Heart right ventricle (tissue), 16 donors: Measurements from ENCODE around the gene ROR2. TPM values are rescaled to one million over a fixed set of nuclear protein-coding genes. Genes with fewer than 3 reads are reported as not detected.

Experiments
- ATAC-seq, 8 donors: fragments of 200-7000 bp; cut with Tn5 transposase; one replicate each; pipeline ENCODE4 v1.9.1; 2020; ENCODE audit warnings: mild to moderate bottlenecking in 8 of 8, moderate library complexity in 8 of 8, moderate number of reproducible peaks in 1 of 8
- DNase-seq, 2 donors: peaks; one replicate each; pipeline ENCODE4 v3.0.0-alpha.2; 2020
- H3K27ac ChIP-seq, 10 donors: fragments of 200-600 bp; sonication (generic) in 2 of 10; one replicate each; pipeline versions ENCODE4 v1.5.0 to v1.8.0; 2020 to 2022; ENCODE audit warnings: mild to moderate bottlenecking in 3 of 10
- H3K27me3 ChIP-seq, 7 donors: fragments of 200-600 bp; one replicate each; pipeline ENCODE4 v1.8.0; 2021 to 2022; ENCODE audit warnings: mild to moderate bottlenecking in 2 of 7
- H3K36me3 ChIP-seq, 9 donors: fragments of 200-600 bp; sonication (generic) in 1 of 9; one replicate each; pipeline versions ENCODE4 v1.5.0 to v1.8.0; 2020 to 2022; ENCODE audit warnings: mild to moderate bottlenecking in 2 of 9
- H3K4me1 ChIP-seq, 9 donors: fragments of 200-600 bp; sonication (generic) in 1 of 9; one replicate each; pipeline versions ENCODE4 v1.5.0 to v1.8.0; 2020 to 2022; ENCODE audit warnings: mild to moderate bottlenecking in 4 of 9
- H3K4me3 ChIP-seq, 10 donors: fragments of 200-600 bp; sonication (generic) in 2 of 10; one replicate each; pipeline versions ENCODE4 v1.5.0 to v1.8.0; 2020 to 2022; ENCODE audit warnings: mild to moderate bottlenecking in 7 of 10, moderate library complexity in 2 of 10
- H3K9me3 ChIP-seq, 11 donors: fragments of 200-600 bp in 10 of 11; sonication (generic) in 2 of 11; one replicate each; pipeline versions ENCODE4 v1.5.0 to v1.8.0; 2013 to 2022; ENCODE audit warnings: mild to moderate bottlenecking in 2 of 11, control low read depth in 1 of 11, moderate library complexity in 1 of 11
- CTCF ChIP-seq, 9 donors: fragments of 200-600 bp; sonication (generic) in 2 of 9; IDR thresholded peaks; one replicate each; pipeline versions ENCODE4 v1.5.0 to v1.8.0; 2021 to 2022; ENCODE audit warnings: antibody characterized with exemption in 9 of 9, mild to moderate bottlenecking in 5 of 9, moderate library complexity in 1 of 9
- WGBS, 2 donors: extraction: QIAGEN DNeasy Blood & Tissue Kit; methylation state at CpG; one replicate each; pipeline ENCODE4 v1.1.7; 2013; ENCODE audit warnings: inconsistent platforms in 1 of 2; 5-methylcytosine and 5-hydroxymethylcytosine counted together
- intact Hi-C, 10 donors: fragments of 100-400 bp; cut with DNase I; formaldehyde crosslinking; loops; one replicate each; pipeline versions ENCODE4 v1.11.1 to v1.14.2; 2022
- polyA plus RNA-seq, 2 donors: library from polyadenylated mRNA; stranded (reverse); fragments of 200-250 nt; gene quantifications; one replicate each; pipeline ENCODE4 v1.2.3, GENCODE V29; 2013
- total RNA-seq, 10 donors: library from RNA; stranded (reverse); fragmentation: NEBNext Ultra II Directional in 3 of 10; extraction: Animal tissue kit (Norgen Biotek cat#: 25700) in 3 of 10; gene quantifications; one replicate each; pipeline versions ENCODE4 v1.2.1 to v1.2.4, GENCODE V29; 2021 to 2023
- donor health status: Arrhythmogenic right ventricular cardiomyopathy.
- donor health status: ischemic (EF 13 %, LVEDD 7.1; RV severe dilation, severe dysfunction).
- donor health status: healthy with polysubstance abuse.
- donor health status: DM: no; HTN: yes; CAD: no.
- donor health status: DM: no; HTN: no; CAD: no.
- donor health status: ischemic (EF 25% LVEDD 6.9; RV normal size, moderate dysfunction).
- donor health status: ischemic (EF 25% LVEDD 5.7; RV mildly dilated, moderate dysfunction).
- donor health status: healthy.
- donor health status: DM: yes; HTN: yes; CAD: no.
- donor health status: Ischemic cardiomyopathy.
- donor health status: ischemic (EF 35%, LVEDD 5.7; RV mildly dilated, moderate dysfunction).
- donor health status: nonischemic (EF 11% LVEDD 7.7; RV severe dilation, severe dysfunction).
- donor health status: DM: yes; HTN: yes; CAD: no.
- donor health status: PGD.
- donor health status: ischemic (EF 29% LVEDD 5.4; RV normal size, mild dysfunction).
- donor health status: nonischemic (EF 23%, LVEDD 6.1; RV moderate dilation, normal function).

The ROR2 gene
- total and polyA plus RNA-seq, 12 donors: 0.11 to 1.4 (median 0.47) TPM

- H3K27ac ChIP-seq: no peak overlapping the region
- no peak for TF ChIP-seq CTCF (IDR thresholded peaks at IDR 0.05)
- H3K27me3 ChIP-seq: peaks cover 0 to 38% (median 23%) of the 10 kb centered on the region in 7 donors
- no peaks in the 10 kb centered on the region for H3K9me3 ChIP-seq
- 32 to 52% methylated on average over 2 of the region's 2 CpGs for WGBS, 2 donors
- no peaks in the 10 kb centered on the region for H3K36me3 ChIP-seq
- DNase-seq (no peak), ATAC-seq (no peak)
- H3K4me3 ChIP-seq: no peak overlapping the region
- intact Hi-C loops: no loop called here
- no peaks in the 10 kb centered on the region for H3K4me1 ChIP-seq
Measured at GRCh38 chr9:91972711-91973110, 22.7 kb upstream of the ROR2 start.

- WGBS, 2 donors: 32 to 35% methylated on average over 4 of the region's 4 CpGs
- H3K4me3 ChIP-seq: no peak overlapping the region
- peaks cover 0 to 38% (median 23%) of the 10 kb centered on the region in 7 donors for H3K27me3 ChIP-seq
- TF ChIP-seq CTCF (IDR thresholded peaks at IDR 0.05): no peak
- DNase-seq: no peak
- H3K36me3 ChIP-seq: no peaks in the 10 kb centered on the region
- H3K4me1 ChIP-seq: no peaks in the 10 kb centered on the region
- no peak for ATAC-seq
- intact Hi-C loops: no loop called here
- H3K27ac ChIP-seq: no peak overlapping the region
- no peaks in the 10 kb centered on the region for H3K9me3 ChIP-seq
Measured at GRCh38 chr9:91972076-91972626, 22.1 kb upstream of the ROR2 start.

GRCh38 chr9:91967259-91967658 lies 17.2 kb upstream of the ROR2 start:
- no peaks in the 10 kb centered on the region for H3K4me1 ChIP-seq
- H3K36me3 ChIP-seq: no peaks in the 10 kb centered on the region
- TF ChIP-seq CTCF (IDR thresholded peaks at IDR 0.05): no peak
- H3K27ac ChIP-seq: no peak overlapping the region
- H3K4me3 ChIP-seq: no peak overlapping the region
- WGBS, 2 donors: 77 to 88% methylated on average over 3 of the region's 3 CpGs
- intact Hi-C loops: no loop called here
- no peak for ATAC-seq
- peaks cover 0 to 30% (median 16%) of the 10 kb centered on the region in 7 donors for H3K27me3 ChIP-seq
- no peak for DNase-seq
- peaks cover 0 to 16% (median 0%) of the 10 kb centered on the region in 11 donors for H3K9me3 ChIP-seq

GRCh38 chr9:91966503-91966902 lies 16.5 kb upstream of the ROR2 start:
- 75 to 91% methylated on average over 2 of the region's 2 CpGs for WGBS, 2 donors
- TF ChIP-seq CTCF (IDR thresholded peaks at IDR 0.05): no peak
- no peak for ATAC-seq

More at GRCh38 chr9:91966503-91966902, 16.5 kb upstream of the ROR2 start:
- intact Hi-C loops: no loop called here
- Histone ChIP-seq H3K4me1 (no peaks in the 10 kb centered on the region), H3K4me3 (no peak overlapping the region), H3K9me3 (peaks cover 0 to 16% (median 0%) of the 10 kb centered on the region in 11 donors), H3K27ac (no peak overlapping the region), H3K27me3 (peaks cover 0 to 25% (median 14%) of the 10 kb centered on the region in 7 donors), H3K36me3 (no peaks in the 10 kb centered on the region)
- DNase-seq: no peak
